ENCODE results near the gene SH3BP4.

GRCh38 chr2:234955091-234955591 is 3.3 kb downstream of the SH3BP4 start:
- TF ChIP-seq POLR2AphosphoS5 (IDR thresholded peaks at IDR 0.05; ENCODE audit: borderline replicate concordance, low read depth, low read length) (no peak), EZH2 (IDR thresholded peaks at IDR 0.05) (no peak)
